GM12865 (cell line): ENCODE data around the gene ZAP70.
A peak's percentile ranks its signal among the peaks of the same experiment; 100 is the strongest.
"Not testable (repeated sequence)": the region's sequence is repeated elsewhere in the genome, so short reads cannot be mapped to it uniquely, and the experiment has no call there.

Experiments
- DNase-seq: peaks from one replicate; pipeline ENCODE4 v3.0.0; 2010; ENCODE audit warnings: low read depth
- H3K4me3 ChIP-seq: 2 replicates; pipeline ENCODE4 v1.5.1; 2011; ENCODE audit warnings: mild to moderate bottlenecking, low read depth, low read length, control low read depth
- CTCF ChIP-seq: IDR thresholded peaks from 2 replicates; pipeline ENCODE4 v1.5.1; 2011; ENCODE audit warnings: low read length, control low read depth, low read depth, inconsistent platforms; ENCODE audit not compliant: insufficient read depth; ENCODE audit errors: missing control alignments

The ZAP70 gene

GRCh38 chr2:97671526-97671925 is 41.9 kb upstream of the ZAP70 start:
- no peak for TF ChIP-seq CTCF
- H3K4me3 ChIP-seq: no peak overlapping the region
- no peak for DNase-seq

- H3K4me3 ChIP-seq, DNase-seq: not testable (repeated sequence)
These were observed 40.7 kb upstream of the ZAP70 start for GRCh38 chr2:97672606-97673140.

- no peak overlapping the region for H3K4me3 ChIP-seq
- DNase-seq: no peak
- no peak for TF ChIP-seq CTCF
These were observed 40.0 kb upstream of the ZAP70 start for GRCh38 chr2:97673182-97673914.

GRCh38 chr2:97673915-97674283 is 39.5 kb upstream of the ZAP70 start:
- no peak for TF ChIP-seq CTCF
- peak; percentile 49 for DNase-seq
- no peak overlapping the region for H3K4me3 ChIP-seq

- no peak for TF ChIP-seq CTCF
- H3K4me3 ChIP-seq: no peak overlapping the region
- no peak for DNase-seq
These were observed 37.8 kb upstream of the ZAP70 start for GRCh38 chr2:97675430-97676113.

- no peak for DNase-seq
- H3K4me3 ChIP-seq: no peak overlapping the region
- no peak for TF ChIP-seq CTCF
These were observed 36.8 kb upstream of the ZAP70 start for GRCh38 chr2:97676620-97677019.

GRCh38 chr2:97677480-97677879 is 35.9 kb upstream of the ZAP70 start:
- no peak for TF ChIP-seq CTCF
- DNase-seq: no peak
- H3K4me3 ChIP-seq: no peak overlapping the region
